IMR-90 (cell line): ENCODE results near the gene SLC48A1. TPM values are rescaled to one million over a fixed set of nuclear protein-coding genes. Genes with fewer than 3 reads are reported as not detected.

Experiments
- ATAC-seq: fragments of 200-7000 bp; cut with Tn5 transposase; 2 replicates; pipeline ENCODE4 v1.9.1; 2020; ENCODE audit warnings: low read depth, mild to moderate bottlenecking, moderate library complexity
- BruUV-seq: library from RNA; stranded (reverse); fragments of 400-500 nt; replicated peaks from 2 replicates; lab custom pipeline; 2021; lab: Mats Ljungman, UMichigan
- CTCF ChIA-PET: fragments of 300-600 bp; formaldehyde crosslinking; extraction: SDS; loops from one replicate; lab custom pipeline; 2021; ENCODE audit warnings: antibody characterized with exemption; lab: Yijun Ruan, JAX
- POLR2A ChIA-PET: fragments of 300-600 bp; sonication (Branson Sonifier 250); formaldehyde crosslinking; loops from one replicate; lab custom pipeline; 2022; ENCODE audit warnings: antibody characterized with exemption; ENCODE audit not compliant: unreplicated experiment; lab: Charles Lee
- DNase-seq: peaks from one replicate; pipeline ENCODE4 v3.0.0; 2013
- H2AFZ ChIP-seq: replicated peaks from 2 replicates; pipeline ENCODE3; 2013; ENCODE audit warnings: low read length, mild to moderate bottlenecking; ENCODE audit not compliant: poor library complexity
- H2AK5ac ChIP-seq: 2 replicates; pipeline ENCODE4 v1.6.1; 2013; ENCODE audit warnings: low read depth, low read length, inconsistent platforms
- H2AK9ac ChIP-seq: replicated peaks from 2 replicates; pipeline ENCODE3; 2013; ENCODE audit warnings: mild to moderate bottlenecking, low read depth, low read length, moderate library complexity; ENCODE audit not compliant: poor library complexity
- H2BK120ac ChIP-seq: 2 replicates; pipeline ENCODE4 v1.6.1; 2013; ENCODE audit warnings: low read depth, low read length, inconsistent platforms
- H2BK15ac ChIP-seq: 3 replicates; pipeline ENCODE4 v1.6.1; 2013; ENCODE audit warnings: low read depth, low read length, inconsistent platforms
- H2BK20ac ChIP-seq: 2 replicates; pipeline ENCODE4 v1.6.1; 2013; ENCODE audit warnings: low read depth, mild to moderate bottlenecking, inconsistent platforms, low read length, moderate library complexity
- H2BK5ac ChIP-seq: 2 replicates; pipeline ENCODE4 v1.6.1; 2013; ENCODE audit warnings: mild to moderate bottlenecking, low read depth, low read length, inconsistent platforms; ENCODE audit not compliant: poor library complexity, severe bottlenecking
- H3K14ac ChIP-seq: replicated peaks from 2 replicates; pipeline ENCODE4 v1.6.1; 2013; ENCODE audit warnings: low read depth, low read length, inconsistent platforms
- H3K18ac ChIP-seq: 2 replicates; pipeline ENCODE4 v1.6.1; 2013; ENCODE audit warnings: low read depth, low read length, control low read depth
- H3K23ac ChIP-seq: 2 replicates; pipeline ENCODE4 v1.6.1; 2013; ENCODE audit warnings: low read depth, low read length, inconsistent platforms
- H3K27ac ChIP-seq: 2 replicates; pipeline ENCODE4 v1.5.1; 2013; ENCODE audit warnings: mild to moderate bottlenecking, control low read depth, low read length; ENCODE audit not compliant: insufficient read depth
- H3K27me3 ChIP-seq: 2 replicates; pipeline ENCODE4 v1.6.1; 2013; ENCODE audit warnings: low read length; ENCODE audit not compliant: control insufficient read depth, insufficient read depth
- H3K36me3 ChIP-seq: 2 replicates; pipeline ENCODE4 v1.6.1; 2013; ENCODE audit warnings: low read length, mixed read lengths; ENCODE audit not compliant: control insufficient read depth, insufficient read depth
- H3K4ac ChIP-seq: 2 replicates; pipeline ENCODE4 v1.6.1; 2013; ENCODE audit warnings: low read depth, low read length, inconsistent platforms
- H3K4me1 ChIP-seq: 2 replicates; pipeline ENCODE4 v1.6.1; 2013; ENCODE audit warnings: low read length, mixed read lengths; ENCODE audit not compliant: control insufficient read depth, insufficient read depth
- H3K4me2 ChIP-seq: 2 replicates; pipeline ENCODE4 v1.6.1; 2013; ENCODE audit warnings: low read depth, mild to moderate bottlenecking, control low read depth, low read length, moderate library complexity
- H3K4me3 ChIP-seq: 2 replicates; pipeline ENCODE4 v1.5.1; 2013; ENCODE audit warnings: low read depth, mild to moderate bottlenecking, control low read depth, low read length, moderate library complexity; ENCODE audit not compliant: insufficient read depth
- H3K56ac ChIP-seq: 2 replicates; pipeline ENCODE4 v1.6.1; 2013; ENCODE audit warnings: low read length, inconsistent platforms; ENCODE audit not compliant: insufficient read depth; ENCODE audit errors: extremely low read depth
- H3K79me1 ChIP-seq, 2 experiments: 2 replicates each; pipeline ENCODE4 v1.6.1; 2013; ENCODE audit warnings: low read length in 2 of 2, inconsistent platforms in 1 of 2, low read depth in 1 of 2
- H3K9ac ChIP-seq: 2 replicates; pipeline ENCODE4 v1.6.1; 2013; ENCODE audit warnings: low read depth, low read length, control low read depth
- H3K9me1 ChIP-seq: 2 replicates; pipeline ENCODE4 v1.6.1; 2013; ENCODE audit warnings: low read length, inconsistent platforms; ENCODE audit not compliant: insufficient read depth
- H3K9me3 ChIP-seq: 2 replicates; pipeline ENCODE4 v1.6.1; 2013; ENCODE audit warnings: low read length; ENCODE audit not compliant: control insufficient read depth, insufficient read depth
- H4K20me1 ChIP-seq: 2 replicates; pipeline ENCODE4 v1.6.1; 2013; ENCODE audit warnings: low read length, inconsistent platforms; ENCODE audit not compliant: insufficient read depth
- H4K5ac ChIP-seq: 2 replicates; pipeline ENCODE4 v1.6.1; 2013; ENCODE audit warnings: mild to moderate bottlenecking, low read depth, low read length, control low read depth
- H4K8ac ChIP-seq, 2 experiments: 2 replicates each; pipeline ENCODE4 v1.6.1; 2013; ENCODE audit warnings: low read depth in 2 of 2, low read length in 2 of 2, control low read depth in 1 of 2, inconsistent platforms in 1 of 2
- H4K91ac ChIP-seq: 2 replicates; pipeline ENCODE4 v1.6.1; 2013; ENCODE audit warnings: low read depth, low read length, inconsistent platforms; ENCODE audit not compliant: insufficient read depth
- CEBPB ChIP-seq: IDR thresholded peaks from 2 replicates; pipeline ENCODE4 v1.6.1; 2012; ENCODE audit warnings: low read depth, low read length, improper control_type of control experiment
- CHD1 ChIP-seq: IDR thresholded peaks from 2 replicates; pipeline ENCODE4 v1.6.1; 2012; ENCODE audit warnings: low read depth, low read length, improper control_type of control experiment
- FOS ChIP-seq: fragments of 150-350 bp; IDR thresholded peaks from 2 replicates; pipeline ENCODE4 v1.6.1; 2016; ENCODE audit warnings: low read depth, low read length
- MAFK ChIP-seq: IDR thresholded peaks from 2 replicates; pipeline ENCODE4 v1.6.1; 2012; ENCODE audit warnings: low read depth, low read length, improper control_type of control experiment
- MAZ ChIP-seq: IDR thresholded peaks from 2 replicates; pipeline ENCODE4 v1.6.1; 2012; ENCODE audit warnings: low read depth, mild to moderate bottlenecking, low read length, improper control_type of control experiment, moderate library complexity, borderline replicate concordance
- MXI1 ChIP-seq: IDR thresholded peaks from 2 replicates; pipeline ENCODE4 v1.6.1; 2012; ENCODE audit warnings: low read depth, mild to moderate bottlenecking, low read length, moderate library complexity, borderline replicate concordance
- NFE2L2 ChIP-seq: fragments of 150-350 bp; IDR thresholded peaks from 2 replicates; pipeline ENCODE4 v1.6.1; 2016; ENCODE audit warnings: low read depth, mild to moderate bottlenecking, low read length
- POLR2A ChIP-seq: IDR thresholded peaks from 2 replicates; pipeline ENCODE4 v1.6.1; 2012; ENCODE audit warnings: mild to moderate bottlenecking, low read depth, low read length
- RAD21 ChIP-seq: IDR thresholded peaks from 2 replicates; pipeline ENCODE4 v1.6.1; 2012; ENCODE audit warnings: low read length, improper control_type of control experiment
- RFX5 ChIP-seq: IDR thresholded peaks from 2 replicates; pipeline ENCODE4 v1.8.0; 2012; ENCODE audit warnings: low read depth, mild to moderate bottlenecking, low read length, moderate library complexity
- WGBS, 2 experiments: methylation state at CpG; one replicate each; pipeline versions ENCODE4 v1.1.5 to v1.1.7; 2013; ENCODE audit warnings: missing lambda C conversion rate in 2 of 2; ENCODE audit not compliant: insufficient read length in 1 of 2; ENCODE audit errors: extremely low coverage in 2 of 2; 5-methylcytosine and 5-hydroxymethylcytosine counted together
- dilution Hi-C: fragments of 300-500 bp; cut with HindIII; formaldehyde crosslinking; loops from one replicate; pipeline ENCODE4 v1.14.3; 2018; ENCODE audit warnings: low sequenced_read_pairs; ENCODE audit not compliant: unreplicated experiment
- in situ Hi-C: fragments of 300-500 bp; cut with MboI; formaldehyde crosslinking; loops from 3 replicates; pipeline ENCODE4 v1.14.3; 2019; ENCODE audit warnings: low sequenced_read_pairs, inconsistent platforms, mixed read lengths
- intact Hi-C: fragments of 100-400 bp; cut with micrococcal nuclease; formaldehyde crosslinking; loops from 2 replicates; pipeline ENCODE4 v1.10.0; 2022
- polyA plus RNA-seq, 3 experiments: library from polyadenylated mRNA; depleted of rRNA; stranded (reverse); fragments of >200 nt; gene quantifications; 2 replicates each; pipeline ENCODE4 v1.2.3, GENCODE V29; 2012; ENCODE audit warnings: low replicate concordance in 1 of 3
- total RNA-seq: library from RNA; depleted of rRNA; stranded (reverse); fragments of >200 nt; gene quantifications from 2 replicates; pipeline ENCODE4 v1.2.3, GENCODE V29; 2012
- TF ChIP-seq, protein P1 (sequence below): conservative IDR thresholded peaks from 2 replicates; pipeline ENCODE4 v1.5.1; 2012; ENCODE audit warnings: mild to moderate bottlenecking, low read depth, low read length, improper control_type of control experiment
- TF ChIP-seq, protein P2 (sequence below): fragments of 150-350 bp; IDR thresholded peaks from 2 replicates; pipeline ENCODE4 v1.6.1; 2016; ENCODE audit warnings: low read depth, mild to moderate bottlenecking, low read length, moderate library complexity, borderline replicate concordance

SLC48A1 gene
- total and polyA plus RNA-seq, 2 of the 4 experiments (the other 2 are of a cell fraction) = 4.8 to 5.9 TPM

DNA sequence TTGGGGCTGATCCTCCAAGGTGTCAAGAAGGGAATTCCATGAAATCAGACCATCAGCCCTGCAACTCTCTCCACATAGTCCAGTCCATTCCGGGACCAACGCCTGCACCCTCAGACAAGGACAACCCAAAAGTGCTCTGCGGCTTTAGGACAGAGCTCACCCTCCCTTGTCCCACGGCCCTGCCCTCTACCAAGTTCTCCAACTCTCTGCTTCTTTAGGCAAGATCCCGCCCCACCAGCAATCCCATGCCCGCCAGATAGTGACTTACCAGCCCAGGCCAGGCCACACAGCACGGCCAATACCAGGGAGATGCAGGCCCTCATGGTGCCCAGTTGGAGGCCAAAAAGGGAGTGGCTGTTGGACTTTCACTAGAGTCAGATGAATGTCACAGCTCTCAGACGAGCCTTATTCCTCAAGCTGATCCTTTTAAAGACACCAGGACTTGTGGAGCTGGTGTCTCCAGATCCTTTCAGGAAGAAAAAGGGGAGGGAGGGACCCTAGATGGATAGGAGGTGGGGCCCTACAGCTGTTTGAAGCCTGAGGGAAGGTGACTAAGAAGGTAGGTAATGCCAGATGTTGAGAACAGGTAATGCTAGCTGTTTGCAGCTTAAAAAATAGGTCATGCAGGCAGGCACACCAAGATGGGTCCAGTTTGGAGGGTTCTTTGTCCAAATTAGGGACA is 47.8 kb upstream of the SLC48A1 start, which contains the start of gene ENDOU:
Gene ENDOU, minus strand, starts transcription at position 400 of the 682 bp plus-strand sequence. Its CDS starts 77 bp downstream, at position 323.
- Histone ChIP-seq H3K4me3 (no peak within 1 kb of the TSS), H3K9me3 (no peaks in the 10 kb centered on the region), H4K20me1 (no peaks in the 10 kb centered on the region), H2AFZ (peak within 1 kb of the TSS; percentile 83), H3K14ac (peak within 1 kb of the TSS; percentile 86), H3K27ac (peak within 1 kb of the TSS; percentile 24; the same call in 1 of the 2 replicates), H4K5ac (peak within 1 kb of the TSS; percentile 47), H4K91ac (peak within 1 kb of the TSS; percentile 59), H3K23ac (peak within 1 kb of the TSS; percentile 49), H3K79me1 (no peaks in the 10 kb centered on the region), H3K36me3 (no peaks in the 10 kb centered on the region), H3K9me1 (peaks cover 25% of the 10 kb centered on the region), H4K8ac (peak within 1 kb of the TSS; percentile 3 to 87; a peak in 3 of 4 replicates), H3K4ac (peak within 1 kb of the TSS; percentile 75), H2AK5ac (peak within 1 kb of the TSS; percentile 87), H2AK9ac (peak within 1 kb of the TSS; percentile 79), H3K9ac (no peak within 1 kb of the TSS), H2BK120ac (peak within 1 kb of the TSS; percentile 84), H2BK5ac (peak within 1 kb of the TSS; percentile 34), H3K4me1 (peaks cover 22% of the 10 kb centered on the region), H2BK15ac (peak within 1 kb of the TSS; percentile 80), H3K27me3 (no peaks in the 10 kb centered on the region), H3K4me2 (no peak within 1 kb of the TSS), H3K18ac (peak within 1 kb of the TSS; percentile 68), H2BK20ac (peak within 1 kb of the TSS; percentile 69), H3K56ac (no peak within 1 kb of the TSS)
- dilution Hi-C loops (no loop called here), in situ Hi-C loops (loop anchor here (10.0 kb wide), 1 partner anchor 420 kb away; no protein-coding TSS in a partner anchor), intact Hi-C loops (no loop called here)
- no peak for ATAC-seq
- BruUV-seq = no TSS peak
- 96% methylated on average over 4 of the region's 8 CpGs; no CpG with 5 or more reads in 1 of the 2 experiments for WGBS, 2 experiments
- ChIA-PET POLR2A (no interaction called here), CTCF (interaction anchor here (1.0 to 1.9 kb wide), 3 partner anchors 10 to 42 kb away, joined by 3 to 8 read pairs (median 7); no protein-coding TSS in a partner anchor)
- TF ChIP-seq MAFK (no peak), FOS (no peak), CHD1 (no peak), POLR2A (no peak), CEBPB (no peak), MAZ (no peak), RFX5 (no peak), RAD21 (no peak), MXI1 (no peak), NFE2L2 (no peak)
- TF ChIP-seq, protein P1, sequence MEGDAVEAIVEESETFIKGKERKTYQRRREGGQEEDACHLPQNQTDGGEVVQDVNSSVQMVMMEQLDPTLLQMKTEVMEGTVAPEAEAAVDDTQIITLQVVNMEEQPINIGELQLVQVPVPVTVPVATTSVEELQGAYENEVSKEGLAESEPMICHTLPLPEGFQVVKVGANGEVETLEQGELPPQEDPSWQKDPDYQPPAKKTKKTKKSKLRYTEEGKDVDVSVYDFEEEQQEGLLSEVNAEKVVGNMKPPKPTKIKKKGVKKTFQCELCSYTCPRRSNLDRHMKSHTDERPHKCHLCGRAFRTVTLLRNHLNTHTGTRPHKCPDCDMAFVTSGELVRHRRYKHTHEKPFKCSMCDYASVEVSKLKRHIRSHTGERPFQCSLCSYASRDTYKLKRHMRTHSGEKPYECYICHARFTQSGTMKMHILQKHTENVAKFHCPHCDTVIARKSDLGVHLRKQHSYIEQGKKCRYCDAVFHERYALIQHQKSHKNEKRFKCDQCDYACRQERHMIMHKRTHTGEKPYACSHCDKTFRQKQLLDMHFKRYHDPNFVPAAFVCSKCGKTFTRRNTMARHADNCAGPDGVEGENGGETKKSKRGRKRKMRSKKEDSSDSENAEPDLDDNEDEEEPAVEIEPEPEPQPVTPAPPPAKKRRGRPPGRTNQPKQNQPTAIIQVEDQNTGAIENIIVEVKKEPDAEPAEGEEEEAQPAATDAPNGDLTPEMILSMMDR = no peak
- TF ChIP-seq, protein P2, sequence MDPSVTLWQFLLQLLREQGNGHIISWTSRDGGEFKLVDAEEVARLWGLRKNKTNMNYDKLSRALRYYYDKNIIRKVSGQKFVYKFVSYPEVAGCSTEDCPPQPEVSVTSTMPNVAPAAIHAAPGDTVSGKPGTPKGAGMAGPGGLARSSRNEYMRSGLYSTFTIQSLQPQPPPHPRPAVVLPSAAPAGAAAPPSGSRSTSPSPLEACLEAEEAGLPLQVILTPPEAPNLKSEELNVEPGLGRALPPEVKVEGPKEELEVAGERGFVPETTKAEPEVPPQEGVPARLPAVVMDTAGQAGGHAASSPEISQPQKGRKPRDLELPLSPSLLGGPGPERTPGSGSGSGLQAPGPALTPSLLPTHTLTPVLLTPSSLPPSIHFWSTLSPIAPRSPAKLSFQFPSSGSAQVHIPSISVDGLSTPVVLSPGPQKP = no peak
- DNase-seq = no peak
